DND-41 (cell line): ENCODE results near the gene GALNT12.

Experiments
- ATAC-seq: fragments of 200-7000 bp; cut with Tn5 transposase; 3 replicates; pipeline ENCODE4 v1.9.1; 2021; ENCODE audit warnings: low read depth; ENCODE audit not compliant: insufficient read depth
- DNase-seq: peaks from one replicate; pipeline ENCODE4 v3.0.0-alpha.2; 2020
- H2AFZ ChIP-seq: 2 replicates; pipeline ENCODE4 v1.6.0; 2012; ENCODE audit warnings: low read depth, low read length
- H3K27ac ChIP-seq: 2 replicates; pipeline ENCODE4 v1.5.1; 2012; ENCODE audit warnings: low read length, inconsistent platforms
- H3K27me3 ChIP-seq: fragments of 200-600 bp; sonication (generic); 2 replicates; pipeline ENCODE4 v1.6.0; 2012; ENCODE audit warnings: low read length, mild to moderate bottlenecking, inconsistent platforms; ENCODE audit not compliant: insufficient read depth, poor library complexity
- H3K36me3 ChIP-seq: 2 replicates; pipeline ENCODE4 v1.5.1; 2012; ENCODE audit warnings: low read length, inconsistent platforms; ENCODE audit not compliant: insufficient read depth
- H3K4me1 ChIP-seq: 2 replicates; pipeline ENCODE4 v1.5.1; 2012; ENCODE audit warnings: mild to moderate bottlenecking, low read length; ENCODE audit not compliant: insufficient read depth
- H3K4me2 ChIP-seq: 2 replicates; pipeline ENCODE4 v1.6.0; 2012; ENCODE audit warnings: mild to moderate bottlenecking, moderate library complexity, low read length, inconsistent platforms; ENCODE audit not compliant: insufficient read depth
- H3K4me3 ChIP-seq, 2 experiments: fragments of 200-600 bp in 1 of 2; shearing (Covaris generic) in 1 of 2; 2 replicates each; pipeline ENCODE4 v1.5.1; 2012 to 2016; ENCODE audit warnings: inconsistent platforms in 2 of 2, low read length in 2 of 2, mild to moderate bottlenecking in 2 of 2, low read depth in 1 of 2, moderate library complexity in 1 of 2
- H3K79me2 ChIP-seq: 2 replicates; pipeline ENCODE4 v1.6.0; 2012; ENCODE audit warnings: low read length, inconsistent platforms; ENCODE audit not compliant: insufficient read depth
- H3K9ac ChIP-seq: 2 replicates; pipeline ENCODE4 v1.6.0; 2012; ENCODE audit warnings: low read depth, mild to moderate bottlenecking, inconsistent platforms, low read length, moderate library complexity
- H3K9me3 ChIP-seq: 2 replicates; pipeline ENCODE4 v1.5.1; 2012; ENCODE audit warnings: low read length, moderate library complexity, mild to moderate bottlenecking, inconsistent platforms; ENCODE audit not compliant: insufficient read depth, severe bottlenecking
- H4K20me1 ChIP-seq: 2 replicates; pipeline ENCODE4 v1.6.0; 2012; ENCODE audit warnings: low read length; ENCODE audit not compliant: insufficient read depth
- EZH2 ChIP-seq: IDR thresholded peaks from 3 replicates; pipeline ENCODE4 v1.6.1; 2012; ENCODE audit warnings: borderline replicate concordance, low read depth, mild to moderate bottlenecking, moderate library complexity, low read length, inconsistent platforms; ENCODE audit not compliant: severe bottlenecking
- TF ChIP-seq, protein P1 (sequence below): IDR thresholded peaks from 2 replicates; pipeline ENCODE4 v1.5.1; 2012; ENCODE audit warnings: borderline replicate concordance, low read length, moderate library complexity, mild to moderate bottlenecking; ENCODE audit not compliant: poor library complexity, severe bottlenecking; ENCODE audit errors: extremely low read depth

Gene GALNT12

DNA sequence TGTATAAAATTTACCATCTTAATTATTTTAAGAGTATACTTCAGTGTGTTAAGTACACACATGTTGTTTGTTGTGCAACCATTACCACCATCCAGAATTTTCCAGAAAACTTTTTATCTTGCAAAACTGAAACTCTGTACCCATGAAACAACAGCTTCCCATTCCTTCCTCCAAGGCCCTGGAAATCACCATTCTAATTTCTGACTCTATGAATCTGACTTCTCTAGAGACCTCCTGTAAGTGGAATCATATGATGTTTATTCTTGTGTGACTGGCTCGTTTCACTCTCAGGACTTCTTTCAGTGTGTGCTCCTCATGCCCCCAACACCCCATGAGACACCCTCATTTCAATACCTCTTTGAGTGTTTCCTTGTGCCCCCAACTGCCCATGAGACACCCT lies 75.8 kb downstream of the GALNT12 start:
- DNase-seq (no peak), ATAC-seq (no peak)
- Histone ChIP-seq H4K20me1 (no peaks in the 10 kb centered on the region), H3K27me3 (peaks cover 10% of the 10 kb centered on the region), H3K4me1 (no peaks in the 10 kb centered on the region), H3K9ac (no peak overlapping the region), H2AFZ (no peak overlapping the region), H3K36me3 (no peaks in the 10 kb centered on the region), H3K4me2 (no peak overlapping the region), H3K4me3 (no peak overlapping the region), H3K27ac (no peak overlapping the region), H3K9me3 (no peaks in the 10 kb centered on the region), H3K79me2 (no peaks in the 10 kb centered on the region)
- TF ChIP-seq, protein P1, sequence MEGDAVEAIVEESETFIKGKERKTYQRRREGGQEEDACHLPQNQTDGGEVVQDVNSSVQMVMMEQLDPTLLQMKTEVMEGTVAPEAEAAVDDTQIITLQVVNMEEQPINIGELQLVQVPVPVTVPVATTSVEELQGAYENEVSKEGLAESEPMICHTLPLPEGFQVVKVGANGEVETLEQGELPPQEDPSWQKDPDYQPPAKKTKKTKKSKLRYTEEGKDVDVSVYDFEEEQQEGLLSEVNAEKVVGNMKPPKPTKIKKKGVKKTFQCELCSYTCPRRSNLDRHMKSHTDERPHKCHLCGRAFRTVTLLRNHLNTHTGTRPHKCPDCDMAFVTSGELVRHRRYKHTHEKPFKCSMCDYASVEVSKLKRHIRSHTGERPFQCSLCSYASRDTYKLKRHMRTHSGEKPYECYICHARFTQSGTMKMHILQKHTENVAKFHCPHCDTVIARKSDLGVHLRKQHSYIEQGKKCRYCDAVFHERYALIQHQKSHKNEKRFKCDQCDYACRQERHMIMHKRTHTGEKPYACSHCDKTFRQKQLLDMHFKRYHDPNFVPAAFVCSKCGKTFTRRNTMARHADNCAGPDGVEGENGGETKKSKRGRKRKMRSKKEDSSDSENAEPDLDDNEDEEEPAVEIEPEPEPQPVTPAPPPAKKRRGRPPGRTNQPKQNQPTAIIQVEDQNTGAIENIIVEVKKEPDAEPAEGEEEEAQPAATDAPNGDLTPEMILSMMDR = no peak
- TF ChIP-seq EZH2 = no peak

GRCh38 chr9:98884849-98885248 lies 77.4 kb downstream of the GALNT12 start:
- H3K27ac ChIP-seq = no peak overlapping the region
- no peak overlapping the region for H3K9ac ChIP-seq
- no peak overlapping the region for H2AFZ ChIP-seq
- TF ChIP-seq, protein P1 = no peak
- TF ChIP-seq EZH2 = no peak
- H3K36me3 ChIP-seq = no peaks in the 10 kb centered on the region
- no peaks in the 10 kb centered on the region for H3K4me1 ChIP-seq
- DNase-seq (no peak), ATAC-seq (no peak)
- H3K4me2 ChIP-seq = no peak overlapping the region
- no peak overlapping the region for H3K4me3 ChIP-seq
- peaks cover 10% of the 10 kb centered on the region for H3K27me3 ChIP-seq
- H4K20me1 ChIP-seq = no peaks in the 10 kb centered on the region
- no peaks in the 10 kb centered on the region for H3K79me2 ChIP-seq
- H3K9me3 ChIP-seq = no peaks in the 10 kb centered on the region

- ATAC-seq (no peak), DNase-seq (no peak)
- Histone ChIP-seq H3K9me3 (no peaks in the 10 kb centered on the region), H3K27ac (no peak overlapping the region), H3K4me2 (no peak overlapping the region), H4K20me1 (no peaks in the 10 kb centered on the region), H3K9ac (no peak overlapping the region), H3K79me2 (no peaks in the 10 kb centered on the region), H3K36me3 (no peaks in the 10 kb centered on the region), H3K27me3 (peaks cover 5% of the 10 kb centered on the region), H2AFZ (no peak overlapping the region), H3K4me1 (no peaks in the 10 kb centered on the region), H3K4me3 (no peak overlapping the region)
- TF ChIP-seq, protein P1 = no peak
- no peak for TF ChIP-seq EZH2
Observed at GRCh38 chr9:98885575-98886295, 78.3 kb downstream of the GALNT12 start.
